Measurements from ENCODE around the gene SPDEF.

GRCh38 chr6:34517966-34518365 is 38.2 kb downstream of the SPDEF start:
- TF ChIP-seq, protein P1, sequence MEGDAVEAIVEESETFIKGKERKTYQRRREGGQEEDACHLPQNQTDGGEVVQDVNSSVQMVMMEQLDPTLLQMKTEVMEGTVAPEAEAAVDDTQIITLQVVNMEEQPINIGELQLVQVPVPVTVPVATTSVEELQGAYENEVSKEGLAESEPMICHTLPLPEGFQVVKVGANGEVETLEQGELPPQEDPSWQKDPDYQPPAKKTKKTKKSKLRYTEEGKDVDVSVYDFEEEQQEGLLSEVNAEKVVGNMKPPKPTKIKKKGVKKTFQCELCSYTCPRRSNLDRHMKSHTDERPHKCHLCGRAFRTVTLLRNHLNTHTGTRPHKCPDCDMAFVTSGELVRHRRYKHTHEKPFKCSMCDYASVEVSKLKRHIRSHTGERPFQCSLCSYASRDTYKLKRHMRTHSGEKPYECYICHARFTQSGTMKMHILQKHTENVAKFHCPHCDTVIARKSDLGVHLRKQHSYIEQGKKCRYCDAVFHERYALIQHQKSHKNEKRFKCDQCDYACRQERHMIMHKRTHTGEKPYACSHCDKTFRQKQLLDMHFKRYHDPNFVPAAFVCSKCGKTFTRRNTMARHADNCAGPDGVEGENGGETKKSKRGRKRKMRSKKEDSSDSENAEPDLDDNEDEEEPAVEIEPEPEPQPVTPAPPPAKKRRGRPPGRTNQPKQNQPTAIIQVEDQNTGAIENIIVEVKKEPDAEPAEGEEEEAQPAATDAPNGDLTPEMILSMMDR (IDR thresholded peaks at IDR 0.05; ENCODE audit: low read depth, low read length, poor library complexity, severe bottlenecking), result no peak
- TF ChIP-seq EZH2phosphoT487 (IDR thresholded peaks at IDR 0.05; ENCODE audit: borderline replicate concordance, low read length), result no peak

All from DOHH2 (cell line).